Measurements from ENCODE around the gene TOMM40L.

DNA sequence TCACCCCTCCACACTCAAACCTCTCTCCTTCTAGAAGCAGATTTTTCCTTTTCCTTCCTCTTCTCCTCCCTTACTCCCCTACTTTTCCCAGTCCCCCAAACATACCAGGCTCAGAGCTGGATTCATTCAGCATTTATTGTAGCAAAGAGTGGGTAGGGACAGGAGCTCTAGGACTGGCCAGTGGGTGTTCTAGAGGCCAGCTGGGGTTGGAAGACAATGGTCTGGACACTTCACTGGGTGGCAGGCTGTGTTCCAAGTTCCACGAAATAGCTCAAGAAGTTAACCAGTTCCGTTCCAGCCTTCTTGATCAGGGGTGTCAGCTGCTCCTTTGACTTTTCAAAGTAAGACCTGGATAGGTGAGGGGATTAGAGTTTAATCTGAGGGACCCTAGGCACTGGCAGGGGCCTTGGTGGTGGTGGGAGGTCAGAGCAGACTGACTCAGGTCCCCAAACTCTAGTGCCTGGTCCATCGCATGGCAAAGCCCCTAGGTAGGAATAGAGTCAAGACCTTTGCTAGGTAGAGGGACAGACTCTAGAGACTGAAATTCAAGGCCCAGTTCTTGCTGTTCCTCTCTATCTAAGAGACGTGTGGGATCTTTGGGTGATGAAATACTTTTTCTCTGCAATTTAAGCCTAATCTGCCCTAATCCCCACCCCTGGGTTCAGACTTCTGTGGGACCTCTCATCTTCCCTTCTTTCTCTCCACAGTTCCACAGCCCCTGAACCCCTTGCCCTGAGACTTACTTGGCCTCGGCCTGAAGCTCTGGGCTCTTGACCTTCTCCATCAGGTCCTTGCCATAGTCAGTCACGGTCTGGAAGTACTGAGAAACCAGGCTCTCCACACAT is 3.5 kb upstream of the TOMM40L start:
- TF ChIP-seq, protein P1, sequence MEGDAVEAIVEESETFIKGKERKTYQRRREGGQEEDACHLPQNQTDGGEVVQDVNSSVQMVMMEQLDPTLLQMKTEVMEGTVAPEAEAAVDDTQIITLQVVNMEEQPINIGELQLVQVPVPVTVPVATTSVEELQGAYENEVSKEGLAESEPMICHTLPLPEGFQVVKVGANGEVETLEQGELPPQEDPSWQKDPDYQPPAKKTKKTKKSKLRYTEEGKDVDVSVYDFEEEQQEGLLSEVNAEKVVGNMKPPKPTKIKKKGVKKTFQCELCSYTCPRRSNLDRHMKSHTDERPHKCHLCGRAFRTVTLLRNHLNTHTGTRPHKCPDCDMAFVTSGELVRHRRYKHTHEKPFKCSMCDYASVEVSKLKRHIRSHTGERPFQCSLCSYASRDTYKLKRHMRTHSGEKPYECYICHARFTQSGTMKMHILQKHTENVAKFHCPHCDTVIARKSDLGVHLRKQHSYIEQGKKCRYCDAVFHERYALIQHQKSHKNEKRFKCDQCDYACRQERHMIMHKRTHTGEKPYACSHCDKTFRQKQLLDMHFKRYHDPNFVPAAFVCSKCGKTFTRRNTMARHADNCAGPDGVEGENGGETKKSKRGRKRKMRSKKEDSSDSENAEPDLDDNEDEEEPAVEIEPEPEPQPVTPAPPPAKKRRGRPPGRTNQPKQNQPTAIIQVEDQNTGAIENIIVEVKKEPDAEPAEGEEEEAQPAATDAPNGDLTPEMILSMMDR (IDR thresholded peaks at IDR 0.05): no peak
- TF ChIP-seq POLR2A (IDR thresholded peaks at IDR 0.05): no peak

Measured in adrenal gland (tissue), 5 donors.